ENCODE measurements around the gene ARHGEF6. TPM values are rescaled to one million over a fixed set of nuclear protein-coding genes. Genes with fewer than 3 reads are reported as not detected.

ARHGEF6 gene
- total RNA-seq, 1 donor from 2014 or later: 1.6 TPM

DNA sequence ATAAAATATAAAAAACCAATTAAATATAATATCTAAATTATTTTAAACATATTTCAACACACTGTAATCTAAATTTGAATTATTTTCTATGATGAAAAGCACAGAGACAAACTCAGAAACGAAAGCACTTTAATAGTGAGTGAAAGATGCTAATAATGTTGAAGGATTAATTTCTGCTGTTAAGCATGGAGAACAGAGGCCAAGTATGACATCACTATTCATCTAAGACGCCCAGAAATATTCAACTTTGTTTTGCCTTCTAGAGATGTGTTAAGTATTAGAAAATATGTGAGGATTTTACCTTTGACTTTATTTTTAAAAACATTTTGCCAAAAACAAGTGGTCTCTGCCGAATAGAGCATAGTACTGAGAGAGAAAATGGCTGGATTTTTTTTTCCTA is 19.3 kb downstream of the ARHGEF6 start:
- no peaks in the 10 kb centered on the region for H3K27me3 ChIP-seq (ENCODE audit: control insufficient read depth, insufficient read depth, low read length)
- no peak overlapping the region for H3K4me3 ChIP-seq (ENCODE audit: low read depth, low read length)
- no peaks in the 10 kb centered on the region for H3K36me3 ChIP-seq (ENCODE audit: control insufficient read depth, insufficient read depth, low read length)
- DNase-seq (ENCODE audit: low read depth): no peak
- TF ChIP-seq, protein P1, sequence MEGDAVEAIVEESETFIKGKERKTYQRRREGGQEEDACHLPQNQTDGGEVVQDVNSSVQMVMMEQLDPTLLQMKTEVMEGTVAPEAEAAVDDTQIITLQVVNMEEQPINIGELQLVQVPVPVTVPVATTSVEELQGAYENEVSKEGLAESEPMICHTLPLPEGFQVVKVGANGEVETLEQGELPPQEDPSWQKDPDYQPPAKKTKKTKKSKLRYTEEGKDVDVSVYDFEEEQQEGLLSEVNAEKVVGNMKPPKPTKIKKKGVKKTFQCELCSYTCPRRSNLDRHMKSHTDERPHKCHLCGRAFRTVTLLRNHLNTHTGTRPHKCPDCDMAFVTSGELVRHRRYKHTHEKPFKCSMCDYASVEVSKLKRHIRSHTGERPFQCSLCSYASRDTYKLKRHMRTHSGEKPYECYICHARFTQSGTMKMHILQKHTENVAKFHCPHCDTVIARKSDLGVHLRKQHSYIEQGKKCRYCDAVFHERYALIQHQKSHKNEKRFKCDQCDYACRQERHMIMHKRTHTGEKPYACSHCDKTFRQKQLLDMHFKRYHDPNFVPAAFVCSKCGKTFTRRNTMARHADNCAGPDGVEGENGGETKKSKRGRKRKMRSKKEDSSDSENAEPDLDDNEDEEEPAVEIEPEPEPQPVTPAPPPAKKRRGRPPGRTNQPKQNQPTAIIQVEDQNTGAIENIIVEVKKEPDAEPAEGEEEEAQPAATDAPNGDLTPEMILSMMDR (IDR thresholded peaks at IDR 0.05; ENCODE audit: insufficient read depth, low read length, poor library complexity, severe bottlenecking): no peak

DNA sequence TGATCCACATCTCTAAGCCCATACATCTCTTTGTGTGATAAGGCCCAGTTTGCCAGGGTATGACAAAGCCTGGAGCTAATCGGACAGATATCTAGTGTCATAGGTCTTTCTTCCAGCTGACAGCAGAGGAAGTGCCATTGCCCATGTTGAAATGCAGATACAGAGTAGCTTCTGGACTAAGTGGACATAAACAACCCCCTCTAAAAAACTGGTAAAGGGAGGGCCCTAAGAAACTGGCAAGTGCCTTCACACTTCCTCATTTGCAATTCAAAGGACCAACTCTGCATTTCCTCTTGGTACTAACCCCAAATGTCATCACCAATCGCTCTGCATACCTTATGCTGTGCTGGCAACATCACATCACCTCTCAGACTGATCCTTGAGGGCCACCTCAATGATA is 20.8 kb downstream of the ARHGEF6 start:
- Histone ChIP-seq H3K27me3 (ENCODE audit: control insufficient read depth, insufficient read depth, low read length) (no peaks in the 10 kb centered on the region), H3K4me3 (ENCODE audit: low read depth, low read length) (no peak overlapping the region), H3K36me3 (ENCODE audit: control insufficient read depth, insufficient read depth, low read length) (no peaks in the 10 kb centered on the region)
- no peak for DNase-seq (ENCODE audit: low read depth)
- TF ChIP-seq, protein P1 (IDR thresholded peaks at IDR 0.05; ENCODE audit: insufficient read depth, low read length, poor library complexity, severe bottlenecking): no peak

DNA sequence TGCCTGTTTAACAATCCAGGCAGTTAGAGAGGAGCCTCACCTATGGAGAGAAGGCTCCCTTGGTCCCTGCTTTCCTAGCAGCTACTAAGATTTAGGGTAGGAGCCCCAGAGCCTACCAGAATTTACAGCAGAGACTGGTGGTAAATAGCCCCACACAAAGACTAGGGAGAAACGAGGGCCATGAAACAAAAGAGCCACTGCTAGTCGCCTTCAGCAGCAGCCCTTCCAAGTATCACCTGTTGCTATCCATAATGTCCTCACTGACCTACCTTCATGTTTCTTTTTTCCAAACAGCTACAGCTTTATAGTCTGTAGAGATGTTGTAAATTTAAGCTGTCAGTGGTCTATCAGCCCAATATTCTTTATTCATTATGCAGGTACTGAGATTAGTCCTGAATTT is 25.3 kb downstream of the ARHGEF6 start:
- TF ChIP-seq, protein P1 (IDR thresholded peaks at IDR 0.05; ENCODE audit: insufficient read depth, low read length, poor library complexity, severe bottlenecking): no peak
- no peak overlapping the region for H3K4me3 ChIP-seq (ENCODE audit: low read depth, low read length)
- DNase-seq (ENCODE audit: low read depth): no peak
- no peaks in the 10 kb centered on the region for H3K36me3 ChIP-seq (ENCODE audit: control insufficient read depth, insufficient read depth, low read length)
- no peaks in the 10 kb centered on the region for H3K27me3 ChIP-seq (ENCODE audit: control insufficient read depth, insufficient read depth, low read length)

DNA sequence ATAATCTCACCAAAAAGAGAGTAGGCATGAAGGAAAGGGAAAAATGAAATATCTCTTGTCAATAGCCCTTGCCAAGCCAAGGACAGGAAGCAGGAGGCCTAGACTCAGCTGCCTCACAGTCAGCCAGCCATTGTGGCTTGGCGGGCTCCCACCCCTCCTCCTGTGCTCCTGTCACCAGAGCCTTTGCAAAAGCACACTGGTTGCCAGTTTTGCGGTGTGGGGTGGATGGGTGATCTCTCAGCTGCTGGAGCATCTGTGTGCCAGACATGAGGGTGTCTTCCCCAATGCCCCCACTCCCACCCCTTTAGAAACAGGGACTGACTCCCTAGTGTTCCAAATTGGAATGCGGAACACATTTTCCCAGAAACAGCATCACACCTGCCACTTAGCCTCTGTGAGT is 26.1 kb downstream of the ARHGEF6 start:
- Histone ChIP-seq H3K36me3 (ENCODE audit: control insufficient read depth, insufficient read depth, low read length) (no peaks in the 10 kb centered on the region), H3K27me3 (ENCODE audit: control insufficient read depth, insufficient read depth, low read length) (no peaks in the 10 kb centered on the region), H3K4me3 (ENCODE audit: low read depth, low read length) (no peak overlapping the region)
- TF ChIP-seq, protein P1 (IDR thresholded peaks at IDR 0.05; ENCODE audit: insufficient read depth, low read length, poor library complexity, severe bottlenecking): no peak
- DNase-seq (ENCODE audit: low read depth): no peak

DNA sequence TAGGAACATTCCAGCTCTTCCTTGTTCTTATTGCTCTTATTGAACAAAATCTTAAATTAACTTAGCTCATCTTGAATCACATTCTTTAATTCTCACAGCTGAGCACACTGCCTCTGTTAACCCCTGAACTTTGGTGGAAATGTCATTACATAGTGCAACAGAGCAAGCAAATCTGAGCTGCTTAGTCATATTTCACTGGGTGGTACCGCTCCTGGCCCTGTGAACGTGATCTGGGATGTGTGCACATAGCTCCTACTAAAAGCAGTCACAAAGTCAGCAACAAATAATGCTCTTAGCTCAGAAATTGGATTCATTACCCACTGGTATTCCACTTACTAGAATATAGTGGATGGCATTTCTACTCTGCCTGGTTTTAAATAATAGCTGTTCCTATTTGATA is 27.9 kb downstream of the ARHGEF6 start:
- Histone ChIP-seq H3K4me3 (ENCODE audit: low read depth, low read length) (no peak overlapping the region), H3K27me3 (ENCODE audit: control insufficient read depth, insufficient read depth, low read length) (no peaks in the 10 kb centered on the region), H3K36me3 (ENCODE audit: control insufficient read depth, insufficient read depth, low read length) (no peaks in the 10 kb centered on the region)
- TF ChIP-seq, protein P1 (IDR thresholded peaks at IDR 0.05; ENCODE audit: insufficient read depth, low read length, poor library complexity, severe bottlenecking): no peak
- no peak for DNase-seq (ENCODE audit: low read depth)

DNA sequence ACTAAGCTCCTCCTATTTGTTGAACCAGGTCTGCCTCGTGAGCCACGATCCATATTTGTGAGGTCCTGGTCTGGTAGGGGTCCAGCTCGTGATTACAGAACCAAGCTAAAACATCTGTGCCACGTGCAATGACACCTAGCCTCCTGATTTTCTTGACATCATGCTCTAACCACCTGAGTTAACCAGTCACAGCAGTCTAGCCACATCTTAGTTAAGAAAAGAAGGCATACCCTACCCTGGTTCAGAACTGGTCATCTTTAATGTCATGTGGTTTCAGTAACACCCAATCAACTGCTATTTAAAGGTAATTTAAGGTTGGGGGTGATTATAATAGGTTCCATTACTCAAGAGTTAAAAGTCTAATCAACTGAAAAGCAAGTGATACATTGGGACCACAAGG is 28.4 kb downstream of the ARHGEF6 start:
- TF ChIP-seq, protein P1 (IDR thresholded peaks at IDR 0.05; ENCODE audit: insufficient read depth, low read length, poor library complexity, severe bottlenecking): no peak
- H3K36me3 ChIP-seq (ENCODE audit: control insufficient read depth, insufficient read depth, low read length): no peaks in the 10 kb centered on the region
- no peak overlapping the region for H3K4me3 ChIP-seq (ENCODE audit: low read depth, low read length)
- no peak for DNase-seq (ENCODE audit: low read depth)
- no peaks in the 10 kb centered on the region for H3K27me3 ChIP-seq (ENCODE audit: control insufficient read depth, insufficient read depth, low read length)
